ENCODE data around the gene FNDC10.
"Not testable (repeated sequence)": the region's sequence is repeated elsewhere in the genome, so short reads cannot be mapped to it uniquely, and the experiment has no call there.

GRCh38 chr1:1595341-1595740, 4.6 kb downstream of the FNDC10 start:
- TF ChIP-seq ETV6 (CRISPR knock-in tag; IDR thresholded peaks at IDR 0.05); CTCF (IDR thresholded peaks at IDR 0.05); ZBTB43 (CRISPR knock-in tag; IDR thresholded peaks at IDR 0.05); ZBTB21 (CRISPR knock-in tag; IDR thresholded peaks at IDR 0.05; ENCODE audit: borderline replicate concordance); SMAD3 (CRISPR knock-in tag; IDR thresholded peaks at IDR 0.05; ENCODE audit: borderline replicate concordance); ERG (CRISPR knock-in tag; IDR thresholded peaks at IDR 0.05); USF1 (CRISPR knock-in tag; IDR thresholded peaks at IDR 0.05); ATF3 (CRISPR knock-in tag; conservative IDR thresholded peaks at IDR 0.05); JUN (CRISPR knock-in tag; IDR thresholded peaks at IDR 0.05); SP1 (CRISPR knock-in tag; conservative IDR thresholded peaks at IDR 0.05); FOXP1 (CRISPR knock-in tag; IDR thresholded peaks at IDR 0.05; ENCODE audit: borderline replicate concordance); ZNF121 (CRISPR knock-in tag; IDR thresholded peaks at IDR 0.05): not testable (repeated sequence)

Measured in WTC11 (cell line).